HepG2 (cell line): ENCODE data around the gene HINT1. TPM values are rescaled to one million over a fixed set of nuclear protein-coding genes. Genes with fewer than 3 reads are reported as not detected.

Source experiments
- ATAC-seq: fragments of 200-7000 bp; cut with Tn5 transposase; 3 replicates; pipeline ENCODE4 v1.9.1; 2020; ENCODE audit warnings: mild to moderate bottlenecking, moderate library complexity
- BruUV-seq: library from RNA; stranded (reverse); fragments of 400-500 nt; replicated peaks from 2 replicates; lab custom pipeline; 2021; lab: Mats Ljungman, UMichigan
- CTCF ChIA-PET: fragments of 300-600 bp; formaldehyde crosslinking; extraction: SDS; loops from one replicate; lab custom pipeline; 2021; ENCODE audit warnings: low total read pairs, inconsistent platforms, low intra/inter-chr PET ratio; lab: Yijun Ruan, JAX
- POLR2A ChIA-PET: fragments of 350-600 bp; sonication (Branson Sonifier 250); formaldehyde crosslinking; loops from one replicate; lab custom pipeline; 2020; ENCODE audit warnings: antibody characterized with exemption, inconsistent platforms; lab: Yijun Ruan, JAX
- DNase-seq: peaks from one replicate; pipeline ENCODE4 v3.0.0-alpha.2; 2015; ENCODE audit warnings: low spot score
- FAIRE-seq: peaks from 3 replicates; lab custom pipeline; 2011; peaks lifted over from hg19 to GRCh38; lab: Jason Lieb, UNC
- H2AFZ ChIP-seq: one replicate; pipeline ENCODE4 v1.6.1; 2011; ENCODE audit warnings: low read length, inconsistent platforms
- H3K27ac ChIP-seq: fragments of 300-600 bp; 3 replicates; pipeline ENCODE4 v1.8.0; 2011; ENCODE audit warnings: mixed run types, mild to moderate bottlenecking, mixed read lengths, low read length, inconsistent platforms; ENCODE audit not compliant: insufficient read depth; ENCODE audit errors: extremely low read length
- H3K27me3 ChIP-seq, 2 experiments: fragments of 200-600 bp in 1 of 2; 2 replicates in 1 of 2; 3 replicates in 1 of 2; pipeline versions ENCODE4 v1.6.0 to v1.8.0; 2011; ENCODE audit warnings: low read length in 2 of 2, mild to moderate bottlenecking in 2 of 2, moderate library complexity in 2 of 2, inconsistent platforms in 1 of 2; ENCODE audit not compliant: insufficient read depth in 2 of 2, control insufficient read depth in 1 of 2
- H3K36me3 ChIP-seq, 2 experiments: fragments of 200-600 bp in 1 of 2; replicated peaks in 1 of 2; 2 replicates in 1 of 2; 3 replicates in 1 of 2; pipeline versions ENCODE4 v1.5.1 to v1.8.0; 2011; ENCODE audit warnings: low read length in 2 of 2, inconsistent platforms in 1 of 2; ENCODE audit not compliant: insufficient read depth in 2 of 2, control insufficient read depth in 1 of 2
- H3K4me1 ChIP-seq: 2 replicates; pipeline ENCODE4 v1.5.1; 2012; ENCODE audit warnings: low read length, inconsistent platforms; ENCODE audit not compliant: insufficient read depth
- H3K4me2 ChIP-seq: 2 replicates; pipeline ENCODE4 v1.6.0; 2011; ENCODE audit warnings: low read depth, low read length, inconsistent platforms
- H3K4me3 ChIP-seq, 3 experiments: fragments of 200-600 bp in 1 of 3; sonication (generic), shearing (Covaris generic) in 1 of 3; replicated peaks in 1 of 3; 2 replicates each; pipeline ENCODE4 v1.5.1; 2011 to 2016; ENCODE audit warnings: low read length in 3 of 3, inconsistent platforms in 2 of 3, low read depth in 2 of 3, mild to moderate bottlenecking in 2 of 3, control low read depth in 1 of 3, mixed read lengths in 1 of 3; ENCODE audit not compliant: insufficient read depth in 1 of 3
- H3K79me2 ChIP-seq: one replicate; pipeline ENCODE4 v1.6.1; 2011; ENCODE audit warnings: low read length, inconsistent platforms; ENCODE audit not compliant: insufficient read depth
- H3K9ac ChIP-seq: 2 replicates; pipeline ENCODE4 v1.6.0; 2011; ENCODE audit warnings: mild to moderate bottlenecking, low read depth, low read length, inconsistent platforms; ENCODE audit not compliant: insufficient read depth
- H3K9me3 ChIP-seq: 2 replicates; pipeline ENCODE4 v1.5.1; 2012; ENCODE audit warnings: mild to moderate bottlenecking, low read length
- H4K20me1 ChIP-seq: 2 replicates; pipeline ENCODE4 v1.6.0; 2011; ENCODE audit warnings: inconsistent platforms, mild to moderate bottlenecking, low read length, moderate library complexity; ENCODE audit not compliant: insufficient read depth
- CCDC6 ChIP-seq: sonication (generic); formaldehyde crosslinking; IDR thresholded peaks from 2 replicates; pipeline ENCODE4 v1.8.1; 2022; ENCODE audit warnings: mild to moderate bottlenecking, missing genetic modification reagents, moderate library complexity
- HMG20B ChIP-seq: conservative IDR thresholded peaks from 2 replicates; pipeline ENCODE4 v1.6.1; 2016; ENCODE audit warnings: missing genetic modification reagents, missing compliant biosample characterization
- NFIC ChIP-seq: IDR thresholded peaks from 2 replicates; pipeline ENCODE4 v1.6.1; 2012; ENCODE audit warnings: mild to moderate bottlenecking, low read length, inconsistent platforms
- POGZ ChIP-seq: sonication (generic); formaldehyde crosslinking; IDR thresholded peaks from 2 replicates; pipeline ENCODE4 v1.4.0; 2020; ENCODE audit warnings: mild to moderate bottlenecking, missing genetic modification reagents
- RARA ChIP-seq: IDR thresholded peaks from 2 replicates; pipeline ENCODE4 v1.6.1; 2016; ENCODE audit warnings: missing genetic modification reagents, missing compliant biosample characterization
- RFX5 ChIP-seq: IDR thresholded peaks from 2 replicates; pipeline ENCODE4 v1.6.1; 2011; ENCODE audit warnings: low read depth, low read length, improper control_type of control experiment
- SAP130 ChIP-seq: IDR thresholded peaks from 2 replicates; pipeline ENCODE4 v1.6.1; 2016; ENCODE audit warnings: low read depth
- ZNF792 ChIP-seq: IDR thresholded peaks from 2 replicates; pipeline ENCODE4 v1.6.1; 2016
- WGBS: methylation state at CpG from one replicate; pipeline ENCODE4 v1.1.6; 2017; ENCODE audit warnings: low lambda C conversion rate; 5-methylcytosine and 5-hydroxymethylcytosine counted together
- in situ Hi-C: cut with HindIII; loops from 2 replicates; pipeline ENCODE4 v1.10.0; 2017; ENCODE audit warnings: low pct_unique_long_range_greater_than_20kb; ENCODE audit not compliant: extremely low pct_ligation_motif_present
- intact Hi-C: fragments of 100-400 bp; cut with micrococcal nuclease; formaldehyde crosslinking; loops from one replicate; pipeline ENCODE4 v1.10.0; 2022; ENCODE audit not compliant: unreplicated experiment
- polyA plus RNA-seq, 8 experiments: library from polyadenylated mRNA; depleted of rRNA in 3 of 8; stranded (reverse) in 7 of 8; unstranded in 1 of 8; fragments of >200 nt; fragmentation: Illumina TruSeq in 4 of 8; extraction: Trizol in 4 of 8; gene quantifications; 2 replicates each; pipeline versions ENCODE4 v1.2.1 to v1.2.3, GENCODE V29; 2011 to 2016; ENCODE audit warnings: low read depth in 4 of 8, missing spikeins in 1 of 8, mixed read lengths in 1 of 8; ENCODE audit not compliant: insufficient read depth in 1 of 8
- total RNA-seq, 5 experiments: library from RNA; depleted of rRNA; stranded (reverse); fragments of >200 nt; fragmentation: Illumina TruSeq; extraction: Trizol; gene quantifications; 2 replicates each; pipeline ENCODE4 v1.2.3, GENCODE V29; 2016; ENCODE audit warnings: low read depth in 1 of 5
- TF ChIP-seq, protein P1 (sequence below): IDR thresholded peaks from 2 replicates; pipeline ENCODE4 v1.6.1; 2016; ENCODE audit warnings: low read depth
- TF ChIP-seq, protein P2 (sequence below): sonication (generic); formaldehyde crosslinking; IDR thresholded peaks from 2 replicates; pipeline ENCODE4 v1.9.0; 2021; ENCODE audit warnings: missing genetic modification reagents, mild to moderate bottlenecking, borderline replicate concordance
- TF ChIP-seq, protein P3 (sequence below): IDR thresholded peaks from 2 replicates; pipeline ENCODE4 v1.6.1; 2016; ENCODE audit warnings: control low read depth

HINT1 gene
- total and polyA plus RNA-seq, 2 of the 13 experiments (the other 11 are each of a cell fraction or from before 2014, with no cell fraction given) = 428 to 997 TPM

DNA sequence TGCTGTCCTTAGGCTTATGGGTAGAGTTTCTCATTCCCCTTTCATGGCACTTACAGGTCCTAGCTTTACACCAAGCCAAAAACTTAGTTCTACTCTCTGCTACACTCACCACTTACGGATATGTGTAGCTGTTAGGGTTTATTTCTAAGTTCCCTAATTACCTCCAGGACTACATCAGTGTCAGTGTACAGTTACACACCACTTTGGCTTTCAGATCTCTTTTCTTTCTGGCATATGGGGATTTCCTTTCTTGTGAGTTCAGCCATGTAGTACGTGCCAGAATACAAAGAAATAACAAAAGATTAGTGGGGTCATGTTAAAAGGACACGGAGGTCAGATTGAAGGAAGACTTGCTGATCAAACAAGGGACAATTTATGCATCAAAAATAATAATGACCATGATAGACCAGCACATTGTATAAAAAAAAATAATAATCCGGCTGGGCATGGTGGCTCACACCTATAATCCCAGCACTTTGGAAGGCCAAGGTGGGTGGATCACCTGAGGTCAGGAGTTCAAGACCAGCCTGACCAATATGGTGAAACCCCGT, 47.5 kb upstream of the HINT1 start (continued):
- TF ChIP-seq NFIC (no peak), POGZ (CRISPR knock-in tag) (no peak)

DNA sequence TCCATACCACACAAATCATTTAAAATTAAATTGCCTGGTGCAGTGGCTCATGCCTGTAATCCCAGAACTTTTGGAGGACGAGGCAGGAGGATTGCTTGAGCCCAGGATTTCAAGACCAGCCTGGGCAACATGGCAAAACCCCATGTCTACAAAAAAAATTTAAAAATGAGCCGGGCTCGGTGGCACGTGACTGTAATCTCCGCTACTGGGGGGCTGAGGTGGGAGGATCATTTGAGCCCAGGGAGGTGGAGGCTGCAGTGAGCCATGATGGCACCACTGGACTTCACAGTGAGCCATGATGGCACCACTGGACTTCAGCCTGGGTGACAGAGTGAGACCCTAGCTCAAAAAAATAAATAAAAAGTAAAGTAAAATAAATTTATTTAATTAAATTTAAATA, 46.6 kb upstream of the HINT1 start:
- no peak overlapping the region for H3K4me2 ChIP-seq
- H2AFZ ChIP-seq = no peak overlapping the region
- TF ChIP-seq ZNF792 = no peak
- no peak for TF ChIP-seq RFX5
- H3K9me3 ChIP-seq = no peaks in the 10 kb centered on the region
- ATAC-seq (no peak), FAIRE-seq (no peak), DNase-seq (no peak)
- no peaks in the 10 kb centered on the region for H3K36me3 ChIP-seq
- CTCF ChIA-PET = no interaction called here
- no peaks in the 10 kb centered on the region; a peak in 1 of 5 replicates for H3K27me3 ChIP-seq
- in situ Hi-C loops = no loop called here
- POLR2A ChIA-PET = no interaction called here
- intact Hi-C loops = no loop called here
- BruUV-seq = no TSS peak
- H3K4me1 ChIP-seq = no peaks in the 10 kb centered on the region
- H4K20me1 ChIP-seq = no peaks in the 10 kb centered on the region
- no peak overlapping the region for H3K4me3 ChIP-seq
- WGBS = 71% methylated on average over 5 of the region's 5 CpGs
- no peaks in the 10 kb centered on the region for H3K79me2 ChIP-seq
- no peak overlapping the region for H3K9ac ChIP-seq
- H3K27ac ChIP-seq = no peak overlapping the region

DNA sequence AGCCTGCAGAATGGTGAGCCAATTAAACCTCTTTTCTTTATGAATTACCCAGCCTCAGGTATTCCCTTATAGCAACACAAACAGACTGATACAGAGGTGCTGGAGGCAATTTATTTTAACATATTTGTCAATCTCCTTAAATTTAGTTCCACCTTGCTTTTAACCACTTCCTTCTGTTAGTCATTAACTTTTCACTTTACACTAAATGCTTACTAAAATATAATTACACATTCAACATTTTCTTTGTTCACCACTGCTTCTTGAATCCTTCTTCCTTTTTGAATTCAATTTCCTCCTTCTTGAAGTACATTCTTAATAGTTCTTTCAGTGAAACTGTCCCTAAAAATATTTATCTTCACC, 45.1 kb upstream of the HINT1 start:
- ATAC-seq = no peak
- intact Hi-C loops (no loop called here), in situ Hi-C loops (no loop called here)
- Histone ChIP-seq H3K27me3 (no peaks in the 10 kb centered on the region; a peak in 1 of 5 replicates), H2AFZ (no peak overlapping the region), H3K27ac (no peak overlapping the region), H3K9ac (no peak overlapping the region), H3K36me3 (no peaks in the 10 kb centered on the region), H3K4me2 (no peak overlapping the region), H3K9me3 (no peaks in the 10 kb centered on the region), H3K4me3 (no peak overlapping the region), H3K4me1 (no peaks in the 10 kb centered on the region), H4K20me1 (no peaks in the 10 kb centered on the region), H3K79me2 (no peaks in the 10 kb centered on the region)
- ChIA-PET POLR2A (no interaction called here), CTCF (no interaction called here)
- FAIRE-seq = no peak
- no peak for DNase-seq
- TF ChIP-seq, protein P1, sequence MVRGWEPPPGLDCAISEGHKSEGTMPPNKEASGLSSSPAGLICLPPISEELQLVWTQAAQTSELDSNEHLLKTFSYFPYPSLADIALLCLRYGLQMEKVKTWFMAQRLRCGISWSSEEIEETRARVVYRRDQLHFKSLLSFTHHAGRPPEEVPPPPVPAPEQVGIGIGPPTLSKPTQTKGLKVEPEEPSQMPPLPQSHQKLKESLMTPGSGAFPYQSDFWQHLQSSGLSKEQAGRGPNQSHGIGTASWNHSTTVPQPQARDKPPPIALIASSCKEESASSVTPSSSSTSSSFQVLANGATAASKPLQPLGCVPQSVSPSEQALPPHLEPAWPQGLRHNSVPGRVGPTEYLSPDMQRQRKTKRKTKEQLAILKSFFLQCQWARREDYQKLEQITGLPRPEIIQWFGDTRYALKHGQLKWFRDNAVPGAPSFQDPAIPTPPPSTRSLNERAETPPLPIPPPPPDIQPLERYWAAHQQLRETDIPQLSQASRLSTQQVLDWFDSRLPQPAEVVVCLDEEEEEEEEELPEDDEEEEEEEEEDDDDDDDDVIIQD (CRISPR knock-in tag) = no peak
- no peak for TF ChIP-seq CCDC6 (CRISPR knock-in tag)
- no peak for TF ChIP-seq SAP130 (CRISPR knock-in tag)
- no peak for TF ChIP-seq HMG20B (CRISPR knock-in tag)
- TF ChIP-seq, protein P2, sequence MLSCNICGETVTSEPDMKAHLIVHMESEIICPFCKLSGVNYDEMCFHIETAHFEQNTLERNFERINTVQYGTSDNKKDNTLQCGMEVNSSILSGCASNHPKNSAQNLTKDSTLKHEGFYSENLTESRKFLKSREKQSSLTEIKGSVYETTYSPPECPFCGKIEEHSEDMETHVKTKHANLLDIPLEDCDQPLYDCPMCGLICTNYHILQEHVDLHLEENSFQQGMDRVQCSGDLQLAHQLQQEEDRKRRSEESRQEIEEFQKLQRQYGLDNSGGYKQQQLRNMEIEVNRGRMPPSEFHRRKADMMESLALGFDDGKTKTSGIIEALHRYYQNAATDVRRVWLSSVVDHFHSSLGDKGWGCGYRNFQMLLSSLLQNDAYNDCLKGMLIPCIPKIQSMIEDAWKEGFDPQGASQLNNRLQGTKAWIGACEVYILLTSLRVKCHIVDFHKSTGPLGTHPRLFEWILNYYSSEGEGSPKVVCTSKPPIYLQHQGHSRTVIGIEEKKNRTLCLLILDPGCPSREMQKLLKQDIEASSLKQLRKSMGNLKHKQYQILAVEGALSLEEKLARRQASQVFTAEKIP (CRISPR knock-in tag) = no peak
- TF ChIP-seq RARA = no peak
- TF ChIP-seq, protein P3, sequence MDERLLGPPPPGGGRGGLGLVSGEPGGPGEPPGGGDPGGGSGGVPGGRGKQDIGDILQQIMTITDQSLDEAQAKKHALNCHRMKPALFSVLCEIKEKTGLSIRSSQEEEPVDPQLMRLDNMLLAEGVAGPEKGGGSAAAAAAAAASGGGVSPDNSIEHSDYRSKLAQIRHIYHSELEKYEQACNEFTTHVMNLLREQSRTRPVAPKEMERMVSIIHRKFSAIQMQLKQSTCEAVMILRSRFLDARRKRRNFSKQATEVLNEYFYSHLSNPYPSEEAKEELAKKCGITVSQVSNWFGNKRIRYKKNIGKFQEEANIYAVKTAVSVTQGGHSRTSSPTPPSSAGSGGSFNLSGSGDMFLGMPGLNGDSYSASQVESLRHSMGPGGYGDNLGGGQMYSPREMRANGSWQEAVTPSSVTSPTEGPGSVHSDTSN (CRISPR knock-in tag) = no peak
- BruUV-seq = no TSS peak
